Gastroesophageal sphincter (tissue), 4 donors: ENCODE measurements around the gene NSMF. TPM values are rescaled to one million over a fixed set of nuclear protein-coding genes. Genes with fewer than 3 reads are reported as not detected.

ENCODE experiments used
- ATAC-seq: fragments of 150-250 bp; one replicate; pipeline ENCODE4 v1.9.1; 2016; ENCODE audit warnings: mild to moderate bottlenecking, moderate library complexity
- H3K27ac ChIP-seq, 4 donors: fragments of 200-600 bp; sonication (generic) in 3 of 4; 1 replicate in 3 of 4; 2 replicates in 1 of 4; pipeline ENCODE4 v1.5.1; 2016 to 2019
- H3K27me3 ChIP-seq: fragments of 200-600 bp; sonication (generic); one replicate; pipeline ENCODE4 v1.5.1; 2019
- H3K36me3 ChIP-seq, 2 donors: fragments of 200-600 bp; sonication (generic); one replicate each; pipeline ENCODE4 v1.5.1; 2019; ENCODE audit warnings: control low read depth in 1 of 2
- H3K4me1 ChIP-seq, 3 donors: fragments of 200-600 bp; sonication (generic); 1 replicate in 2 of 3; 2 replicates in 1 of 3; pipeline ENCODE4 v1.5.1; 2016 to 2019; ENCODE audit warnings: control low read depth in 2 of 3
- H3K4me3 ChIP-seq, 2 donors: fragments of 200-600 bp; sonication (generic); one replicate each; pipeline ENCODE4 v1.5.1; 2019; ENCODE audit warnings: mild to moderate bottlenecking in 1 of 2, moderate library complexity in 1 of 2
- H3K9me3 ChIP-seq, 3 donors: fragments of 200-600 bp; sonication (generic); one replicate each; pipeline ENCODE4 v1.5.1; 2017 to 2019; ENCODE audit warnings: control low read depth in 2 of 3
- EP300 ChIP-seq: sonication (generic); formaldehyde crosslinking; IDR thresholded peaks from one replicate; pipeline ENCODE4 v1.6.1; 2017; ENCODE audit warnings: antibody characterized with exemption, mild to moderate bottlenecking
- POLR2A ChIP-seq, 2 donors: fragments of 450-650 bp; IDR thresholded peaks; one replicate each; pipeline ENCODE4 v1.6.1; 2017; ENCODE audit warnings: antibody characterized with exemption in 2 of 2, mild to moderate bottlenecking in 2 of 2, moderate library complexity in 1 of 2
- POLR2AphosphoS5 ChIP-seq: sonication (generic); formaldehyde crosslinking; IDR thresholded peaks from one replicate; pipeline ENCODE4 v1.6.1; 2017; ENCODE audit warnings: antibody characterized with exemption
- WGBS, 2 donors: methylation state at CpG; one replicate each; pipeline ENCODE4 v1.1.5; 2018; ENCODE audit warnings: low coverage in 1 of 2; 5-methylcytosine and 5-hydroxymethylcytosine counted together
- total RNA-seq, 4 donors: library from RNA; depleted of rRNA; stranded (reverse); fragments of >200 nt; gene quantifications; one replicate each; pipeline ENCODE4 v1.1.0, GENCODE V29; 2016
- TF ChIP-seq, protein P1 (sequence below), 4 experiments: fragments of 200-600 bp in 2 of 4; fragments of 450-650 bp in 2 of 4; sonication (generic) in 1 of 4; IDR thresholded peaks; one replicate each; pipeline ENCODE4 v1.5.1; 2017 to 2019; ENCODE audit warnings: antibody characterized with exemption in 4 of 4, mild to moderate bottlenecking in 2 of 4, moderate library complexity in 2 of 4

NSMF gene
- total RNA-seq, 4 donors from 2014 or later = 38.1 to 63.5 (median 49.1) TPM

DNA sequence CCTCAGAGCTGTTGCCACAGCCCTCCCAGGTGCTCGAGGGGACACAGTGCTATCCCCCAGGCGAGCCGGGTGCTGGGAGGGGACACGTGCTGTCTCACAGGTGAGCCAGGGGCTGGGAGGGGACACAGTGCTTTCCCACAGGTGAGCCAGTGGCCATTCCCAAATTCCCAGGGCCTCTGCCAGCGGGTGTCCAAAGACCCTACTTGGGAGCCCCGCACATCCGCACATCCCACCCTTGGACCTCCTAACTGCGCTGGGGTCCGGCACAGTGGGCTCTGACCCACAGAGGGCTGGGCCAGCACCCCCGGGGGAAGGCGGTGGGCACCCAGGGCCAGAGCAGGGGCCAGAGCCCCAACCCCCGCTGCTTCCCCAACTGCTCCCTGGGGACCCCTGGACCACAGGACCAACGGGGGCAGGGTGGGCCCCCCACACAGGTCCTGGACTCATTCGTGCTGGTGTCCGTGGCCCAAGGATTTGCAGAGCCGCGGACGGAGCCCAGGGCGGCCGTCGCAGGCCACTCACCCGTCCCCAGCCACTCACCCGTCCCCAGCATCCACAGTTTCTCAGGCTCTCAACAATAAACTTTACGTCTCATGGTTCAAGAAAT, 54.1 kb downstream of the NSMF start:
- peaks cover 0 to 21% (median 13%) of the 10 kb centered on the region in 3 donors for H3K4me1 ChIP-seq
- no peaks in the 10 kb centered on the region for H3K9me3 ChIP-seq
- H3K4me3 ChIP-seq = no peak overlapping the region
- no peak for TF ChIP-seq POLR2AphosphoS5
- TF ChIP-seq EP300 = no peak
- TF ChIP-seq, protein P1, sequence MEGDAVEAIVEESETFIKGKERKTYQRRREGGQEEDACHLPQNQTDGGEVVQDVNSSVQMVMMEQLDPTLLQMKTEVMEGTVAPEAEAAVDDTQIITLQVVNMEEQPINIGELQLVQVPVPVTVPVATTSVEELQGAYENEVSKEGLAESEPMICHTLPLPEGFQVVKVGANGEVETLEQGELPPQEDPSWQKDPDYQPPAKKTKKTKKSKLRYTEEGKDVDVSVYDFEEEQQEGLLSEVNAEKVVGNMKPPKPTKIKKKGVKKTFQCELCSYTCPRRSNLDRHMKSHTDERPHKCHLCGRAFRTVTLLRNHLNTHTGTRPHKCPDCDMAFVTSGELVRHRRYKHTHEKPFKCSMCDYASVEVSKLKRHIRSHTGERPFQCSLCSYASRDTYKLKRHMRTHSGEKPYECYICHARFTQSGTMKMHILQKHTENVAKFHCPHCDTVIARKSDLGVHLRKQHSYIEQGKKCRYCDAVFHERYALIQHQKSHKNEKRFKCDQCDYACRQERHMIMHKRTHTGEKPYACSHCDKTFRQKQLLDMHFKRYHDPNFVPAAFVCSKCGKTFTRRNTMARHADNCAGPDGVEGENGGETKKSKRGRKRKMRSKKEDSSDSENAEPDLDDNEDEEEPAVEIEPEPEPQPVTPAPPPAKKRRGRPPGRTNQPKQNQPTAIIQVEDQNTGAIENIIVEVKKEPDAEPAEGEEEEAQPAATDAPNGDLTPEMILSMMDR (IDR thresholded peaks at IDR 0.05) = no peak
- no peak for TF ChIP-seq POLR2A (IDR thresholded peaks at IDR 0.05)
- peaks cover 0 to 15% of the 10 kb centered on the region in 2 donors for H3K36me3 ChIP-seq
- WGBS, 2 donors = 100% methylated on average over 2 to 6 of the region's 24 CpGs
- peaks cover 5% of the 10 kb centered on the region for H3K27me3 ChIP-seq
- no peak for ATAC-seq
- no peak overlapping the region for H3K27ac ChIP-seq

- 100% methylated on average over 1 of the region's 15 CpGs; no CpG with 5 or more reads in 1 of the 2 donors for WGBS, 2 donors
- H3K36me3 ChIP-seq = peaks cover 0 to 19% of the 10 kb centered on the region in 2 donors
- peaks cover 5% of the 10 kb centered on the region for H3K27me3 ChIP-seq
- H3K4me1 ChIP-seq = peaks cover 0 to 21% (median 13%) of the 10 kb centered on the region in 3 donors
- no peak overlapping the region for H3K4me3 ChIP-seq
- TF ChIP-seq EP300 (no peak), POLR2A (IDR thresholded peaks at IDR 0.05) (no peak), POLR2AphosphoS5 (no peak)
- TF ChIP-seq, protein P1 (IDR thresholded peaks at IDR 0.05) = no peak
- H3K9me3 ChIP-seq = no peaks in the 10 kb centered on the region
- no peak for ATAC-seq
- H3K27ac ChIP-seq = no peak overlapping the region
Measured at GRCh38 chr9:137403269-137403668, 55.9 kb downstream of the NSMF start.

DNA sequence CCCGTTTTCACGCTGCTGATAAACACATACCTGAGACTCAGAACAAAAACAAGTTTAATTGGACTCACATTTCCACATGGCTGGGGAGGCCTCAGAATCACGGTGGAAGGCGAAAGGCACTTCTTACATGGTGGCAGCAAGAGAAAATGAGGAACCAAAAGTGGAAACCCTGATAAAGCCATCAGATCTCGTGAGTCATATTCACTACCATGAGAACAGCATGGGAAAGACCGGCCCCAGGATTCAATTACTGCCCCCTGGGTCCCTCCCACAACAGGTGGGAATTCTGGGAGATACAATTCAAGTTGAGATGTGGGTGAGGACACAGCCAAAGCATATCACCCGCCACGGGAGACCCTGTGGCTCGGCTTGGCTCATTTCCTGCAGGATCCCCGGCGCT, 56.4 kb downstream of the NSMF start:
- H3K36me3 ChIP-seq = peaks cover 0 to 19% of the 10 kb centered on the region in 2 donors
- no peak overlapping the region for H3K27ac ChIP-seq
- no peaks in the 10 kb centered on the region for H3K9me3 ChIP-seq
- WGBS, 2 donors = 75% methylated on average over 2 of the region's 11 CpGs; no CpG with 5 or more reads in 1 of the 2 donors
- H3K27me3 ChIP-seq = peaks cover 5% of the 10 kb centered on the region
- ATAC-seq = no peak
- peaks cover 0 to 20% (median 13%) of the 10 kb centered on the region in 3 donors for H3K4me1 ChIP-seq
- TF ChIP-seq POLR2A (IDR thresholded peaks at IDR 0.05) (no peak), EP300 (no peak), POLR2AphosphoS5 (no peak)
- TF ChIP-seq, protein P1 (IDR thresholded peaks at IDR 0.05) = no peak
- H3K4me3 ChIP-seq = no peak overlapping the region

DNA sequence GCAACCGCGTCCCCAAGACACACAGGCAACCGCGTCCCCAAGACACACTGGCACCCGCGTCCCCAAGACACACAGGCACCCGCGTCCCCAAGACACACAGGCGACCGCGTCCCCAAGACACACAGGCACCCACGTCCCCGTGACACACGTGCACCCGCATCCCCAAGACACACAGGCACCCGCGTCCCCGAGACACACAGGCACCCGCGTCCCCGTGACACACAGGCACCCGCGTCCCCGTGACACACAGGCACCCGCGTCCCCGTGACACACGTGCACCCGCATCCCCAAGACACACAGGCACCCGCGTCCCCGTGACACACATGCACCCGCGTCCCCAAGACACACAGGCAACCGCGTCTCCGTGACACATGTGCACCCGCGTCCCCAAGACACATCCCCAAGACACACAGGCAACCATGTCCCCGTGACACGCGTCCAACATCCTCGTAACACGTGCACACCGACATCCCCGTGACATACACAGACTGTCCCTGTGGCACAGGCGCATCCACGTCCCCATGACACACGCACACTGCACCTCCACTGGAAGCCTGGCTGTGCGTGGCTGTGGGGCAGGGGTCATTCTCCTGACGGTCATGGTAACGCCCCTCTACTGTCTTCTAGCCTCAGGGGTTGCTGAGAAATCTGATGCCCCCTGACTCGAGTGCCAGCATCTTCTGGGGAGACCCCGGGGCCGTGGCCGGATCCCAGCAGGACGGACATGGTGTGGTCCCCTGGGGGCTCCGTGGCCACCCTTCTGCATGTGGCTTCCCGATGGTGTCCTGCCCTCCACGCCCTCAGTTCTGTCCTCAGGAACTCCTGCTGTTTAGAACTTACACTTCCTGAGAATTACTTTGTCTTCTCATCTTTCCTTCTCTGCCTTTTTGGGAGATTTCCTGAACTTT, 60.3 kb downstream of the NSMF start:
- H3K9me3 ChIP-seq = no peaks in the 10 kb centered on the region
- H3K27me3 ChIP-seq = no peaks in the 10 kb centered on the region
- H3K27ac ChIP-seq = no peak overlapping the region
- TF ChIP-seq POLR2AphosphoS5 = no peak
- TF ChIP-seq EP300 = no peak
- TF ChIP-seq, protein P1 (IDR thresholded peaks at IDR 0.05) = no peak
- no peak for TF ChIP-seq POLR2A (IDR thresholded peaks at IDR 0.05)
- no peaks in the 10 kb centered on the region for H3K4me1 ChIP-seq
- ATAC-seq = no peak
- H3K4me3 ChIP-seq = no peak overlapping the region
- WGBS, 2 donors = 96% methylated on average over 29 to 30 of the region's 60 CpGs
- H3K36me3 ChIP-seq = peaks cover 0 to 42% of the 10 kb centered on the region in 2 donors
